ENCODE data around the gene TMEM132D. TPM values are rescaled to one million over a fixed set of nuclear protein-coding genes. Genes with fewer than 3 reads are reported as not detected.

Gene TMEM132D
- polyA plus RNA-seq, 3 donors from 2014 or later, result 0.06 TPM; not detected in 2

DNA sequence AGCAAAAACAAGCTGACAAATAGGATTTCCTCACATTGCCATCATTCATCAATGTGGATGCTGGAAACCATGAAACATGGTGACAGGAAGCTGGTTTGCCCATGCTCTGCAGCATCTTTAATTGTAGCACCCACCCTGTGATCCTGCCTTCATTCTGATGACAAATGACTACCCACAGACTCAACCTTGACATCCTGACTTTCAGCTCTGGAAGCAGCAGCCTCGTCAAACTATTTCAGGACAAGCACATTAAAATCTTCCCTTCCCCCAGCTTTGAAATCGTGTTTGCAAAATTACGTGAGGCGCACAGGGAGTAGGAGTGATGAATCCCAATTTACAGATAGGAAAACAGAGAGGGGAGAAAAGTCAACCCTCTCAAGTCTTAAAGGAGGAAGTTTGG lies 765.0 kb downstream of the TMEM132D start:
- Mint-ChIP-seq H3K36me3 (no peaks in the 10 kb centered on the region), H3K4me3 (no peak overlapping the region), H3K4me1 (no peaks in the 10 kb centered on the region), H3K9me3 (no peaks in the 10 kb centered on the region), H3K27me3 (ENCODE audit: low read depth in 3 of 3) (peaks cover 1 to 4% (median 2%) of the 10 kb centered on the region in 3 donors), H3K27ac (no peak overlapping the region)
- no peak for DNase-seq

DNA sequence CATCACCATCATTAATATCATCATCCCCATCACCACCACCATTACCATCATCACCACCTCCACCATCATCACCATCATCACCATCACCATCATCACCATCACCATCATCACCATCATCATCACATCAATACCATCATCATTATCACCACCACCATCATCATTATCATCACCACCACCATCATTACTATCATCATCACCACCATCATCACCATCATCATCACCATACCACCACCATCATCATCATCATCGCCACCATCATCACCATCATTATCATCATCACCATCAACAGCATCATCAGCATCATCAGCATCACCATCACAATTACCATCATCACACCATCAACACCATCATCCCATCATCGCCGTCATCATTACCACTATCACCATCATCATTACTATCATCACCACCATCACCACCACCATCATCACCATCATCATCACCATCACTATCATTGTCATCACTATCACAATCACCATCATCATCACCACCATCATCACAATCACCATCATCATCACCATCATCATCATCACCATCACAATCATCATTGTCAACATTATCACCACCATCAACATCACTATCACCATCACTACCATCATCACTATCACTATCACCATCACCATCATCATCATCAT lies 767.0 kb downstream of the TMEM132D start:
- Mint-ChIP-seq H3K27ac (no peak overlapping the region), H3K9me3 (no peaks in the 10 kb centered on the region), H3K36me3 (no peaks in the 10 kb centered on the region)

DNA sequence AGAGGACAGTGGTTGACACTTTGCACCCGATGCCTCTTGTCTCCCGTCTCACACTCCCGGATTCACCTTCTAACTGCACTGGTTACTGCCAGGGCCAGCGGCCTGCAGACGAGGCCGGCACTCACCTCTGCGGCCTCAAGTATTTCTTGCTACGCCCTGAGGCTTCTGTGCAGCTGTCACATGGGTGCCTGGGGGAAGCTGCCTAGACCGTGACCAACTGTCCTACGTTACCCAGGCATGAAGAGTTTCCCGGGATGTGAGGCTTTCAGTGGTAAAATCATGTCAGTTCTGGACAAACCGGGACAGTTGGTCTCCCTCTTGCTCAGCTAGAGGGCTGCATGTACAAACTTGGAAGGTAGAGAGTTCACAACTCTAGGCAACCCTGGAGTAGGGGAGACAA lies 776.1 kb downstream of the TMEM132D start:
- H3K27ac Mint-ChIP-seq, result no peak overlapping the region
- peaks cover 0 to 3% (median 0%) of the 10 kb centered on the region in 6 donors for H3K9me3 Mint-ChIP-seq
- H3K27me3 Mint-ChIP-seq (ENCODE audit: low read depth in 3 of 3), result peaks cover 3 to 4% (median 4%) of the 10 kb centered on the region in 3 donors
- no peaks in the 10 kb centered on the region for H3K36me3 Mint-ChIP-seq
- H3K4me1 Mint-ChIP-seq, result no peaks in the 10 kb centered on the region
- H3K4me3 Mint-ChIP-seq, result no peak overlapping the region
- DNase-seq, result no peak

More for the DNA sequence above, 767.0 kb downstream of the TMEM132D start:
- Mint-ChIP-seq H3K4me1 (no peaks in the 10 kb centered on the region), H3K4me3 (no peak overlapping the region), H3K27me3 (ENCODE audit: low read depth in 3 of 3) (peaks cover 0 to 4% (median 1%) of the 10 kb centered on the region in 3 donors)
- DNase-seq, result no peak

DNA sequence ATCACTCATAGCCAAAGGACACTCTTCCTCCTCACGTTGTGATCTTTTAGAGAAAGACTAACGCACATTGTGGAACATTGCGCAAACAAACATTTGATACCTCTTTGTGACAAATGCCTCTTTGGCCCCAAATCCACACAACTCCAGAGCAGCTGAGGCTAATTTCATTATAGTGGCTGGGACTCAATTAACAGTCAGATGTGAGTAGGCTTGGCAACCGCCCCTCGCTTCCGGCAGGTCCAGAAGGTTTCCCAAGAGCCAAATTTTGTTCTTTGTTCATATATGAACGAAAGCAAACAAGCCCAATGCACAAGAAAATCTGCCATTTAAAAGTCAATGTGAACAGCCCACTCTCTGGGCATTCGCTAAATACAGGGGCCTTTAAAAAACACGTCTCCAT lies 776.6 kb downstream of the TMEM132D start:
- Mint-ChIP-seq H3K4me3 (no peak overlapping the region), H3K27ac (no peak overlapping the region), H3K27me3 (ENCODE audit: low read depth in 3 of 3) (peaks cover 3 to 4% (median 4%) of the 10 kb centered on the region in 3 donors), H3K36me3 (no peaks in the 10 kb centered on the region), H3K4me1 (no peaks in the 10 kb centered on the region), H3K9me3 (peaks cover 0 to 3% (median 0%) of the 10 kb centered on the region in 6 donors)
- no peak for DNase-seq

DNA sequence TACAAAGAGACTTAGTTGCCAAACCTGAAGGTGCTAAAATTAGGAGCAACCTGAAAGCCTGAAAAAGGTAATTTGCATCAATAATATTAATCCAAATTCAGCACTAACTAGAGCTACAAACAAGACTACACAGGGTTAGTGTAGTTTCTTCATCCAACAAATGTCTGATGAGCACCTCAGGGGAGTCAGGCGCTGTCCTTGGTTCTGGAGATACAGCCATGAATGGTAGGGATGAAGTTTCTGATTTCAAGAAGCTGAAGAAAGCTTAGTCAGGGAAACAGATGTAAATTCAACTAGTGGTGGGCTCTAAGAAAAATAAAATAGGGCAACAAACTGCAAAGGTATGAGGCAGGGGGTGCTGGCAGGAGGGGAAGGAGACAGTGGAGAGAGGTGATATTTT lies 784.3 kb downstream of the TMEM132D start:
- H3K27me3 Mint-ChIP-seq (ENCODE audit: low read depth in 3 of 3), result peaks cover 0 to 9% (median 2%) of the 10 kb centered on the region in 3 donors
- H3K36me3 Mint-ChIP-seq, result no peaks in the 10 kb centered on the region
- peaks cover 0 to 2% (median 0%) of the 10 kb centered on the region in 6 donors for H3K9me3 Mint-ChIP-seq
- no peaks in the 10 kb centered on the region for H3K4me1 Mint-ChIP-seq
- H3K27ac Mint-ChIP-seq, result no peak overlapping the region
- DNase-seq, result no peak
- H3K4me3 Mint-ChIP-seq, result no peak overlapping the region

DNA sequence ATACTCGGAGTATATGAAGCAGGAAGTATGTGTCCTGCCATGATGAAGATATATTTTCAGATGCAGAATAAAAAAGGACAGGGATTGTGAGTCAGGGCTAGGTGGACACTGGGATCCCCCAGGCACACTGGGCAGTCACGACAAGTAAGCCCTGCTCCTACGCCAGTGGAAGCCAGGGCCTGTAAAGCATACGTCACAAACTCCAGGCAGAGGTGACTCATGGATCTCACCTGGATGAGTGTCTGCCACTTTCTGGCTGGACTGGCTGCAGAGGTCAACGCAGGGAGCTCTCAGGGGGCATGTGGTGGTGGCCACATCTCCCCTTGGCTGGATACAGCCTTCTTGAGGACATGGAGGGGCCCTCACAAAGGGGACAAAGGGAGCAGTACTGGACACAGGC lies 788.3 kb downstream of the TMEM132D start:
- Mint-ChIP-seq H3K27ac (no peak overlapping the region), H3K27me3 (ENCODE audit: low read depth in 3 of 3) (peaks cover 0 to 12% (median 2%) of the 10 kb centered on the region in 3 donors), H3K36me3 (no peaks in the 10 kb centered on the region), H3K4me1 (no peaks in the 10 kb centered on the region), H3K4me3 (no peak overlapping the region), H3K9me3 (peaks cover 0 to 2% (median 0%) of the 10 kb centered on the region in 6 donors)
- DNase-seq, result no peak

DNA sequence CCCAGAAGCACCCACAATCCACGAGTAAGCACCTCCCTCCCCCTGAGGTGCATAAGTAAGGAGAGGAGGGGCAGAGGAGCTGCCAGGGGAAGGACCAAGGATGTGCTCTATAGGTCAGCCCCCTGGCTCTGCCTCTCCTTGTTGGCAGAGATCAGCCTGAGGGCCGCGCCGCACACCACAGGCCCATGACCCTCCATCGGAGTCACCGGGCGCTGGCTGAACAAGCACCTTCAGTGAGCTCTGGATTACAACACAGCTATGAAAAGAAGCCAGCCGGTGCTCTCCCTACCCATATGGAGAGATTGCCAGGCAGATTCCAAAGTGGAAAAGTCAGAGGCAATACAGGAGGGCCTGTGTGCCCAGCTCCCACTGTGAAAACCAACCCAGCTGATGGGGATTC lies 793.2 kb downstream of the TMEM132D start:
- no peaks in the 10 kb centered on the region for H3K36me3 Mint-ChIP-seq
- no peaks in the 10 kb centered on the region for H3K4me1 Mint-ChIP-seq
- DNase-seq, result no peak
- H3K4me3 Mint-ChIP-seq, result no peak overlapping the region
- peaks cover 3 to 9% (median 5%) of the 10 kb centered on the region in 3 donors for H3K27me3 Mint-ChIP-seq (ENCODE audit: low read depth in 3 of 3)
- no peaks in the 10 kb centered on the region for H3K9me3 Mint-ChIP-seq
- H3K27ac Mint-ChIP-seq, result no peak overlapping the region

DNA sequence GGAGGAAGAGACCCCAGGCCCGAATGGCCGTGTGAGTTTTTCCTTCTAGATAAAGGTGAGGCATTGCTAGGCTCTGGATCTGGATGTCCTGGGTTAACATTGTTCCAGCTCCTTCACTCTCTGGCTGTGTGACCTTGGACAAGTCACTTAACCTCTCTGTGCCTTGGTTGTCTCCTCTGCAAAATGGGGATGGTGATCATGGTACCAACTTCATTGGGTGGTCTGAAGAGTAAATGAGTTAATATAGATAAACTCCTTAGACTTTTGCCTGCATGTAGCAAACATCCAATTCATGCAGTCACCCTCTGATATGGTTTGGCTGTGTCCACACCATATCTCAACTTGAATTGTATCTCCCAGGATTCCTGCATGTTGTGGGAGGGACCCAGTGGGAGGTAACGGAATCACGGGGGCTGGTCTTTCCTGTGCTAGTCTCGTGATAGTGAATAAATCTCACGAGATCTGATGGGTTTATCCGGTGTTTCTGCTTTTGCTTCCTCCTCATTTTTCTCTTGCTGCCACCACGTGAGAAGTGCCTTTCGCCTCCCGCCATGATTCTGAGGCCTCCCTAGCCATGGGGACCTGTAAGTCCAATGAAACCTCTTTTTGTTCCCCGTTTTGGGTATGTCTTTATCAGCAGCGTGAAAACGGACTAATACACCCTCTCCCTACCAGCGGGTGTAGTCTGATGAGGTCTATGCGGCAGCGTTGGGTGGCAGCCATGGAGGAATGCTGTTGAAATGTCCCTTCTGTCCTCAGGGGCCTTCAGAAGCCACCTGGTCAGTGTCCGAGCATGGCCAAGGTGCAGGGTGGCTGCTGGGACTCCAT lies 794.4 kb downstream of the TMEM132D start:
- Mint-ChIP-seq H3K36me3 (no peaks in the 10 kb centered on the region), H3K27me3 (ENCODE audit: low read depth in 3 of 3) (peaks cover 3 to 7% (median 3%) of the 10 kb centered on the region in 3 donors), H3K4me3 (no peak overlapping the region), H3K9me3 (no peaks in the 10 kb centered on the region), H3K27ac (no peak overlapping the region), H3K4me1 (no peaks in the 10 kb centered on the region)
- no peak for DNase-seq

DNA sequence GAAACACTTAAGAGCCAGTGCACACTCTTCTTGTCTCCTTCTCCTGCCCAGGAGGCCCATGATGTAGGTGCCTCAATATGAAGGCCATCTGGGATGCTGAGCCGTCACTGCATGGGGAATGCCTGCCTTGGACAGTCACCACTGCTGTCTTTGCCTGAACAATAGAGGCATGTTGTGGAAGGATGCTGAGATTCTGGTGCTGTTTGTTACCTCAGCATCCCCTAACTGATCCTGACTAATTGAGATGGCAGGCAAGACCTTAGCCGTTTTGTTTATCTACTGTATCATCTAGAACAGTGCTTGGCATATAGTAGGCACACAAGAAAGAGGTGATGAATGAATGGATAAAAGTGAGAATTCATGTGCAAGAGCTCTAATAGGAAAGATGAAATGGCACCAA lies 797.1 kb downstream of the TMEM132D start:
- H3K27me3 Mint-ChIP-seq (ENCODE audit: low read depth in 3 of 3), result peaks cover 3 to 7% (median 6%) of the 10 kb centered on the region in 3 donors
- H3K4me1 Mint-ChIP-seq, result no peaks in the 10 kb centered on the region
- no peak overlapping the region for H3K27ac Mint-ChIP-seq
- H3K9me3 Mint-ChIP-seq, result no peaks in the 10 kb centered on the region
- no peaks in the 10 kb centered on the region for H3K36me3 Mint-ChIP-seq
- no peak overlapping the region for H3K4me3 Mint-ChIP-seq
- no peak for DNase-seq

DNA sequence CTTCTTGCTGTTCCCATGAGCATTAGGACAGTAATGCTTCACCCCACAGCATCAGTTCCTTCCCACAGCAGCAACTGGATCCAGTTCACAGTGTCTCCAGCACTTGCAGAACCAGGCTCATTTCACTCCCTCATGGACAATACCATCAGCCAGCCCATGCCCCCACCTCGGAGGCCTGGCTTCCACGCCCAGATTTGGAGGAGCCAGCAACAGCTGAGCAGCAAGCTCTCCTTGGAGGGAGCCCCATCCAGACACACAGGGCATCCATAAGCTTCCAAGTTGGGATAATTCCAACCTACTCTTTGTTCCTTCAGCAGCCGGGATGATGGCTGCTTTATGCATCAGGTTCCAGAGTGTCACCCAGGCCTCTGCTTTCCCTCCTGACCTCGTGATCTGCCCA lies 800.6 kb downstream of the TMEM132D start:
- Mint-ChIP-seq H3K4me1 (no peaks in the 10 kb centered on the region), H3K9me3 (no peaks in the 10 kb centered on the region), H3K27ac (no peak overlapping the region), H3K4me3 (no peak overlapping the region), H3K27me3 (ENCODE audit: low read depth in 3 of 3) (peaks cover 0 to 9% (median 2%) of the 10 kb centered on the region in 3 donors), H3K36me3 (no peaks in the 10 kb centered on the region)
- no peak for DNase-seq

DNA sequence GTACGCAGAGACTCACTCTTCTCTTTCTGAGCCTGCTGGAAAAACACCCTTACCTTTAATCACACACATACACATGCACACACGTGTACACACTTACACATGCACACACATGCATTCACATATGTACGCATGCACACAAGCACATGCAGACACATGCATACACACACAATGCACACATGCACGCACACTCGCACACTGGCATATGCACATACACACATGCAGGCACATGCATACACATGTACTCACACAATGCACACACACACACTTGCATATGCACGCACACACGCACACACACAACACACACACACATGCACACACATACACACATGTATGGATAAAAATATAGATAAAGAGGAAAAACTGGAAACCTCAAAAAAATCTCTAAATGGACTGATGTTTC lies 801.6 kb downstream of the TMEM132D start:
- no peak overlapping the region for H3K27ac Mint-ChIP-seq
- H3K36me3 Mint-ChIP-seq, result no peaks in the 10 kb centered on the region
- no peak overlapping the region for H3K4me3 Mint-ChIP-seq
- DNase-seq, result no peak
- peaks cover 0 to 8% (median 2%) of the 10 kb centered on the region in 3 donors for H3K27me3 Mint-ChIP-seq (ENCODE audit: low read depth in 3 of 3)
- no peaks in the 10 kb centered on the region for H3K4me1 Mint-ChIP-seq
- no peaks in the 10 kb centered on the region for H3K9me3 Mint-ChIP-seq

DNA sequence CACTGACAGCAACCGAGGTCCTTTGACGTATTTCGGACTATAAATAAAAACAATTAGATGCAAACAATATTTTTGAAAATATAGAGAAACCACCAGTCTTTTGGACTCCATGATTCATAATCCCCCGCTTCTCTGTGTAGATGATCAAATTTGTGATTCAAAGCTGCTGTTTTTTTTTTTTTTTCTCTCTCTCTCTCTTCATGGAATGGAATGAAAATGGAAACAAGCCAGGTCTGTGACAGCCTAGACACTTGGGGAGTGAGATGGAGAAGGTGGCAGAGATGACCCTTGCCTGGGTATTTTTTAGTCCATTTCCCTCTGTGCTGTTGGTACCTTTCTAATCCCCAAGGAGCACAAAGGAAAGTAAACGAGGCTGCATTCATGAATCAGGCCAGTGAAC lies 802.0 kb downstream of the TMEM132D start:
- H3K4me3 Mint-ChIP-seq, result no peak overlapping the region
- H3K4me1 Mint-ChIP-seq, result no peaks in the 10 kb centered on the region
- H3K27ac Mint-ChIP-seq, result no peak overlapping the region
- H3K27me3 Mint-ChIP-seq (ENCODE audit: low read depth in 3 of 3), result peaks cover 0 to 8% (median 2%) of the 10 kb centered on the region in 3 donors
- no peaks in the 10 kb centered on the region for H3K36me3 Mint-ChIP-seq
- no peaks in the 10 kb centered on the region for H3K9me3 Mint-ChIP-seq
- no peak for DNase-seq

DNA sequence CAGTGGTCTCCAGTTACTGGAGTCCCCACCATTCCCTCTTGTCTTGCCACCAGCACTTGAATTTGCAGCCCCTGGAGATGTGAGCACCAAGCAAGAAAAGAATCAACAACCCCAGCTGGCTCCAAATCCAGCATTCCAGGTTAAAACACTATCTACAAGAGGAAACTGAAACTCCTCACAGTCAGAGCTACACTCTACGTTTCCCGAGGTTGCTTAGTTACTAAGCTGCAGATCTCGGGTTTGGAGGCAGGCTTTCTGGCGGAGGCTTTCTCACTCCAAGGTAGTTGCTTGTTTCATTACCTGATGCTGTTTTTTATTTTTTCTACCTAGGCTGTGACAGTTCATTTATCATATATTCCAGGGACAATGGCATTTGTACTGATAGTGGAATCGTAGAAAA lies 802.4 kb downstream of the TMEM132D start:
- no peak for DNase-seq
- Mint-ChIP-seq H3K27ac (no peak overlapping the region), H3K4me3 (no peak overlapping the region), H3K4me1 (no peaks in the 10 kb centered on the region), H3K36me3 (no peaks in the 10 kb centered on the region), H3K9me3 (no peaks in the 10 kb centered on the region), H3K27me3 (ENCODE audit: low read depth in 3 of 3) (peaks cover 0 to 8% (median 2%) of the 10 kb centered on the region in 3 donors)

DNA sequence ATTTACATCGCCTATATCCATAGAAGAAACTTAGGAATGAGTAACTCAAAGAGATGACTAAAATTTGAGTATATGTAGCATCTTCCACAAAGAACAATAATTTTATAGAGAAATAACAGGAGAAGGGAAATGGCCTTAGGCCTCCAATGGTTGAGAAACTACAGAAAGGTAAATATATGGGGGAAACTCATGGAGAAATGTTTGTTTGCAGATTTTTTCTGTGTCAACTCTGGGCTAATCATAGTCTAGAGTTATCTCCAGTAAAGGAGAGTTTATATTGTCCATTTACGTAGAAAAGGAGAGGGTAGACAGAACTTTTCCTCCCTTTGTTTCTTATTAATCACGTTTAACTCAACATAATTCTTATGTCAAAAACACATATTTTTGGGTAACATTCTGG lies 806.4 kb downstream of the TMEM132D start:
- no peaks in the 10 kb centered on the region for H3K36me3 Mint-ChIP-seq
- H3K9me3 Mint-ChIP-seq, result no peaks in the 10 kb centered on the region
- DNase-seq, result no peak
- peaks cover 1 to 8% (median 2%) of the 10 kb centered on the region in 3 donors for H3K27me3 Mint-ChIP-seq (ENCODE audit: low read depth in 3 of 3)
- no peak overlapping the region for H3K27ac Mint-ChIP-seq
- no peaks in the 10 kb centered on the region for H3K4me1 Mint-ChIP-seq
- H3K4me3 Mint-ChIP-seq, result no peak overlapping the region

All from immature natural killer cell (primary cell).